ENCODE results near the gene PGLYRP1.

The PGLYRP1 gene

GRCh38 chr19:46006411-46006810 lies 16.4 kb downstream of the PGLYRP1 start:
- no peak for FAIRE-seq
- no peak for DNase-seq (ENCODE audit: insufficient read length, low spot score)

GRCh38 chr19:46002678-46003275 lies 20.1 kb downstream of the PGLYRP1 start:
- FAIRE-seq: no peak

DNA sequence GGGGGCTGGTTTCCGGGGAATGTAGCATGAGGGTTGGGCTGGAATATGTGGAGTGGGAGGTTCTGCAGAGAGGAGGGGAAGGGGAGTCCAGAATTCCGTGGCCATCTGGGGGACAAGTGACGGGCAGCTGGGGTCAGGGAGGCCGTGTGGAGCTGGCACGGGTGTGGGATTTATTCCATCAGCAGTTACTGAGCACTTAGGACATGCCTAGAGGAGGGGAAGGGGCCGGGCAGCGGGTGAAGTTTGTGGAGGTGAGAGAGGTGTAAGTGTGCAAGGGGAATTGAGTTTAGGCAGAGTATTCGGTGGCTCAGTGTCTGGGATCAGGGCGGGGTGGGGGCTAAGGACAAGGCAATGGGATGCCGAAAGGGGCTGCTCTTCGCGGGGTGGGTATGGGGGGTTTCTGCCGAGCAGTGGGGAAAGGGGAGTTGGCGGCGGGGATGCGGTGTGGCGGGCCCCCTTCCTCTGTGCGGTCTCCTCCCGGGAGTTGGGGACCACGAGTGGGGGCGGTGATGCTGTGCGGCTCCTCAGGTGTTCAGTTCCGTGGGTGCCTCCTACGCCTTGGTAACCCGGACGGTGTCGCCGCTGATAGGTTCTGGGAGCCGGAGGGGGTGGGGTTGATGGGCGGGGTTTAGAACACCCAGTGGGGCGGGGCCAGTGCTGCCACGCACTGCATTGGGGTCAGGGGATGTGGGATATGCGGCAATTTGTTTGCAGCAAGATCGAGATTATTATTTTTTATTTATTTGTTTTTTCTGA lies 22.2 kb downstream of the PGLYRP1 start:
- FAIRE-seq (no peak), DNase-seq (ENCODE audit: insufficient read length, low spot score) (no peak)

More at GRCh38 chr19:46002678-46003275, 20.1 kb downstream of the PGLYRP1 start:
- no peak for DNase-seq (ENCODE audit: insufficient read length, low spot score)

DNA sequence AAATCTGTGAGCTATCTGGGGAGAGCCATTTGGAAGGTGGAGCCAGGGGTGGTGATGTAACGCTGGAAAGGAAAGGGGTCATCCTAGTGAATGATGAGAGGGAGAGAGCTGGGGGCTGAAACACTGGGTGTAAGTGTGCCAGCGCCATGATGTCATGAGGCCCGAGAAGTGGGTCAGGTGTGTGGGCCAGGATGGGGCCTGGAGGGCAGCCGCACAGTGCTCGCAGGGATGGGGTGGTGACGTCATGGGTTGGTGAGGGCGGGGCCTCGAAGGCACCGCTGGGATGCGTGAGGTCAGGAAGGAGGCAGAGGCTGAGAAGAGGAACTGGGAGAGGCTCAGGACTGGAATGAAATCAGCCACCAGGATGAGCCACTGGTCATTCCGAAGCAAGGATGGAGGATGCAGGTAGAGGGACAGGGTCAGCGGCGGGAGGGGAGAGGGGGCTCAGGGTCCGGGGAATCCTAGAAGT lies 23.2 kb downstream of the PGLYRP1 start:
- DNase-seq (ENCODE audit: insufficient read length, low spot score): no peak
- FAIRE-seq: no peak

DNA sequence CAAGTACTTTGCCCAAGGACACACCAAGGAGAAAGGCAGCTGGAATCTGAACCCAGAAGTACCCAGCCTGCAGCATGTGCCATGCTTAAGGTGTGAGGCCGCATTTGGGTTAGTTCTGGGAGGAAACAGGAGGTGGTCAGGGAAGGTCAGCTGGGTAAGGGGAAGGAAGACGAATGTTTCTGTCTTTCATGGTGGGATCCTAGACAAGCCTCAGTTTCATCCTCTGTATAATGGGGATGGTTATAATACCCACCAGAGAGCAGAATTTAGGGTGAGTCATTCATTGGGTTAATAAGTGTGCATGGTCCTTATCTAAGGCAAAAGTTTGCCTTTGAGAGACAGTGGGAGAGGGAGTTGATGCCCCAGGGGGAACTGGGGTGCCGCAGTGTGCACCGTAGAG lies 24.0 kb downstream of the PGLYRP1 start:
- FAIRE-seq: no peak
- no peak for DNase-seq (ENCODE audit: insufficient read length, low spot score)

GRCh38 chr19:45996933-45997332 lies 25.9 kb downstream of the PGLYRP1 start:
- no peak for FAIRE-seq
- DNase-seq (ENCODE audit: insufficient read length, low spot score): no peak

DNA sequence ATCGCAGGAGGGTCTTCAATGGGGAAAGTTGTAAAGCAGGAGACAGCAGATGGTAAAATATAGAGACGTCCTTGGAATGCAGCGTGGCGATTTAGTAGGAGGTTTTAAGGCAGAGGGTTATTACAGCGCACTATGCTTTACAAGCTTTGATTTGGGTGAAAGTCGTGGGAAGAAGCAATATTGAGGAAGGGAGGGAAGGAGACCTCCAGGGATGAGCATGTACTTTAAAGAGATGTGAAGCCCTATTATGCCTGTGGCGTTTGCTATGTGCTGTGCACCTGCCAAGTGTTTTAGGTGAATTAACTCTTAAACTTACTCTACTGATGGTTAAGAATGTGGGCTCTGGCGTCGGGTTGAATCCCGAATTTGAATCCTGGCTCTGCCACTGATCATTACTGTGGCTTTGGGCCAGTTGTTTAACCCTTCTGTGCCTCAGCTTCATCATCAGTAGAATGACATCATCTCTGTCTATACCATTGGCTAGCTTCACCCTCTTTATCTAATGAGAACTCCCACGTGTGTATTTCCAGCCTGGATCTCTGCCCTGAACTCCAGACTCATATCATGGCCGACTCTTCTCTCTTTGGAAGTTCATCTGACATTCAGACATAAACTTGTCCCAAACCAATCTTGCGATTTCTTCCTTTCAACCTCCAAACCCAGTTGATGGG lies 27.0 kb downstream of the PGLYRP1 start:
- no peak for DNase-seq (ENCODE audit: insufficient read length, low spot score)

GRCh38 chr19:45994998-45995714 lies 27.7 kb downstream of the PGLYRP1 start, which contains the start of gene CCDC61:
CCDC61 (plus strand) TSS chr19:45995467; CDS start chr19:46003019, 7,552 bp downstream.
- DNase-seq (ENCODE audit: insufficient read length, low spot score): peak; percentile 99
- peak; percentile 88 for FAIRE-seq

More for the DNA sequence above, 27.0 kb downstream of the PGLYRP1 start:
- FAIRE-seq: no peak

GRCh38 chr19:45994456-45994997 lies 28.3 kb downstream of the PGLYRP1 start:
- DNase-seq (ENCODE audit: insufficient read length, low spot score) (no peak), FAIRE-seq (no peak)

GRCh38 chr19:45990113-45990728 lies 32.6 kb downstream of the PGLYRP1 start:
- FAIRE-seq (no peak), DNase-seq (ENCODE audit: insufficient read length, low spot score) (no peak)

DNA sequence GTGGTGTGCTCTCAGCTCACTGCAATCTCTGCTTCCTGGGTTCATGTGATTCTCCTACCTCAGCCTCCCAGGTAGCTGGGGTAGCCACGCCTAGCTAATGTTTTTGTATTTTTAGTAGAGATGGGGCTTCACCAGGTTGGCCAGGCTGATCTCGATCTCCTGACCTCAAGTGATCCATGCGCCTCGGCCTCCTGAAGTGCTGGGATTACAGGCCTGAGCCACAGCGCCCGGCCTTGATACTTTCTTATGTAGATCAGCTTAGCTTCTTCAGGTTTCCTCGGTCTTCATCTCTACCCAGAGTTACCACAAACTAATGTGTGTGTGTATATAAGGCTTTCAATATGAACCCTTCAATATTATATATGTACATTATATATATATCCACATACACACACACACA lies 37.5 kb downstream of the PGLYRP1 start:
- DNase-seq (ENCODE audit: insufficient read length, low spot score): no peak
- FAIRE-seq: no peak

- DNase-seq (ENCODE audit: insufficient read length, low spot score) (no peak), FAIRE-seq (no peak)
Observed at GRCh38 chr19:45981350-45981749, 41.5 kb downstream of the PGLYRP1 start.

GRCh38 chr19:45978156-45978555 lies 44.7 kb downstream of the PGLYRP1 start:
- DNase-seq (ENCODE audit: insufficient read length, low spot score) (no peak), FAIRE-seq (no peak)

DNA sequence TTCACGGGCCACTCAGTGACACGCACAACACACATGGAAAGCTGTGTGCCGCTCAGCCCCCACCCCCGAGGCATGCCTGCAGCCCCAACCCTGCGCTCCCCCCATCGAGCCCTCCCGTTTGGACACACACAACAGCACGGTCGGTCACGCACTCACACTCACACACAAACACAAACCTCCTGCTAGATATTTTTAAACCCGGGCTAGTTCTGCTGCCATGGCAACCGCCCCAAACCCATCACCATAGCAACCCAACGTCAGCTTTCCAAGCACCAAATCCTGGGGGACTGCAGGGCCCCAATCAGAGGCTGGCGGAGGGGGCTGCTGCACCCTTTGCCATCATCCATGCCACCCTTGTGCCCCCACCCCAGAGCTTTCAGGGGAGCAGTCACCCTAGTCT lies 46.7 kb downstream of the PGLYRP1 start:
- no peak for FAIRE-seq
- no peak for DNase-seq (ENCODE audit: insufficient read length, low spot score)

- FAIRE-seq (no peak), DNase-seq (ENCODE audit: insufficient read length, low spot score) (no peak)
Observed at GRCh38 chr19:45975306-45976070, 47.4 kb downstream of the PGLYRP1 start.

- DNase-seq (ENCODE audit: insufficient read length, low spot score) (peak; percentile 82), FAIRE-seq (peak; percentile 64)
Observed at GRCh38 chr19:45973553-45974338, 49.1 kb downstream of the PGLYRP1 start, which contains the start of gene NOVA2. NOVA2 (minus strand) TSS chr19:45973865; CDS start chr19:45973351, 514 bp downstream.

- FAIRE-seq: no peak
Observed at GRCh38 chr19:45972947-45973540, 49.8 kb downstream of the PGLYRP1 start.

More at GRCh38 chr19:45972947-45973540, 49.8 kb downstream of the PGLYRP1 start:
- no peak for DNase-seq (ENCODE audit: insufficient read length, low spot score)
